GM21515 (cell line): ENCODE data around the gene OR10J5.
"Not testable (repeated sequence)": the region's sequence is repeated elsewhere in the genome, so short reads cannot be mapped to it uniquely, and the experiment has no call there.

Experiments used
- ATAC-seq: cut with Tn5 transposase; IDR thresholded peaks from one replicate; pipeline ENCODE4 v1.9.1; 2021; ENCODE audit not compliant: unreplicated experiment

OR10J5 gene

GRCh38 chr1:159535907-159536306, at the start of gene OR10J5:
TSS of gene OR10J5 (minus strand) at chr1:159536007. CDS start at chr1:159536007, 0 bp downstream.
- no peak for ATAC-seq

GRCh38 chr1:159584536-159584935, 48.7 kb upstream of the OR10J5 start:
- ATAC-seq, result no peak

- ATAC-seq, result no peak
Observed at GRCh38 chr1:159581422-159581821, 45.6 kb upstream of the OR10J5 start.

GRCh38 chr1:159580340-159580739, 44.5 kb upstream of the OR10J5 start:
- ATAC-seq, result no peak

- ATAC-seq, result no peak
Observed at GRCh38 chr1:159577446-159577845, 41.6 kb upstream of the OR10J5 start.

GRCh38 chr1:159562680-159563079, 26.9 kb upstream of the OR10J5 start:
- ATAC-seq, result no peak

- ATAC-seq, result no peak
Observed at GRCh38 chr1:159561497-159561896, 25.7 kb upstream of the OR10J5 start.

- no peak for ATAC-seq
Observed at GRCh38 chr1:159560599-159560998, 24.8 kb upstream of the OR10J5 start.

GRCh38 chr1:159556931-159557369, 21.1 kb upstream of the OR10J5 start:
- no peak for ATAC-seq

GRCh38 chr1:159554696-159555095, 18.9 kb upstream of the OR10J5 start:
- ATAC-seq, result no peak

- no peak for ATAC-seq
Observed at GRCh38 chr1:159554261-159554660, 18.5 kb upstream of the OR10J5 start.

- ATAC-seq, result no peak
Observed at GRCh38 chr1:159548126-159548525, 12.3 kb upstream of the OR10J5 start.

GRCh38 chr1:159532922-159533321, 2.9 kb downstream of the OR10J5 start:
- no peak for ATAC-seq

- ATAC-seq, result not testable (repeated sequence)
Observed at GRCh38 chr1:159524792-159525191, 11.0 kb downstream of the OR10J5 start.

- no peak for ATAC-seq
Observed at GRCh38 chr1:159510229-159510541, 25.6 kb downstream of the OR10J5 start.

GRCh38 chr1:159509440-159510228, 26.2 kb downstream of the OR10J5 start:
- no peak for ATAC-seq

GRCh38 chr1:159508951-159509350, 26.9 kb downstream of the OR10J5 start:
- ATAC-seq, result no peak

- ATAC-seq, result no peak
Observed at GRCh38 chr1:159505676-159506075, 30.1 kb downstream of the OR10J5 start.

- ATAC-seq, result no peak
Observed at GRCh38 chr1:159501082-159501481, 34.7 kb downstream of the OR10J5 start.

GRCh38 chr1:159494513-159495210, 41.1 kb downstream of the OR10J5 start:
- ATAC-seq, result not testable (repeated sequence)

GRCh38 chr1:159493354-159493753, 42.5 kb downstream of the OR10J5 start:
- ATAC-seq, result no peak

GRCh38 chr1:159492575-159493323, 43.1 kb downstream of the OR10J5 start:
- no peak for ATAC-seq
